ENCODE measurements around the gene JAZF1.

- TF ChIP-seq EZH2 (IDR thresholded peaks at IDR 0.05; ENCODE audit: insufficient read depth, poor library complexity, severe bottlenecking) (no peak), EZH2phosphoT487 (IDR thresholded peaks at IDR 0.05; ENCODE audit: insufficient read depth, low read depth) (no peak)
Measured at GRCh38 chr7:27839099-27839498, 341.5 kb downstream of the JAZF1 start.

All from GM23248 (cell line).